GM21717 (cell line): ENCODE measurements around the gene SOAT1.
"Not testable (repeated sequence)": the region's sequence is repeated elsewhere in the genome, so short reads cannot be mapped to it uniquely, and the experiment has no call there.

Experiments used
- ATAC-seq: cut with Tn5 transposase; IDR thresholded peaks from one replicate; pipeline ENCODE4 v1.9.1; 2021; ENCODE audit warnings: mild to moderate bottlenecking, moderate library complexity; ENCODE audit not compliant: unreplicated experiment

The SOAT1 gene

DNA sequence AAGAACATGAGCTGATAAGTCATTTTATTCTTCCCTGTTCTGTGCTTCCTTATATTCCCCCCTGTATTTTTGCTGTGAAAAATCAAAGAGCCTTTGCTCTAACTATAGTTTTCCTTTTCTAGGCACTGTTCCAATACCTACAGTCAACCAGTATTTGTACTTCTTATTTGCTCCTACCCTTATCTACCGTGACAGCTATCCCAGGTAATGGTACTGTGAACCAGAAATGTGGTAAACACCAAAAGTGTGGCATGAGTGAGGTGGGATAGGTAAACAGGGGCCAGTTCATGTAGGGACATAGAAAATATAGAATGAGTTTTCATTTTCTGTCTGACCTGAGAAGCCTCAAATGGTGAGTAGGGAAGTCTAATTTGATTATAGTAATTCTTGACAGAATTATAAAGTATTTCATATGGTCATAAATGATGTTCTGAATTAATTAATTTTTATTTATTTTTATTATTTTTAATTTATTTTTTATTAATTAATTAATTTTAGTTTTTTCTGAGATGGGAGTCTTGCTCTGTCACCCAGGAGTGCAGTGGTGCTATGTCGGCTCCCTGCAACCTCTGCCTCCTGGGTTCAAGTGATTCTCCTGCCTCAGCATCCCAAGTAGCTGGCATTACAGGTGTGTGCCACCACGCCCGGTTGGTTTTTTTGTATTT, 49.3 kb downstream of the SOAT1 start:
- no peak for ATAC-seq

DNA sequence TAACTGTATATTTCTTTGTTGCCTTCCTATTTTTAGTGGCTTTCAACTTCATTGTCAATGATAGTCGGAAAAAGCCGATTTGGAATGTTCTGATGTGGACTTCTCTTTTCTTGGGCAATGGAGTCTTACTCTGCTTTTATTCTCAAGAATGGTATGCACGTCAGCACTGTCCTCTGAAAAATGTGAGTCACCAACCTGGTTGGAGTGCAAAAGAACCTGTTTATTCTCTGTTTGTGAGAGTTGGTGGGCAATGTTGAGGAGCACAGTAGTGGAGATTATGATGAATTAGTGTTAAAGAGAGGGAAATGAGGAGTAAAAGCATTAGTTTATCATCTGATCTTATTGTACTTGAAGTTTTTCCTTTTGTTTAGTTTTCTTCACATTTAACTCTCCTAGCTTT, 57.7 kb downstream of the SOAT1 start:
- ATAC-seq, result no peak

DNA sequence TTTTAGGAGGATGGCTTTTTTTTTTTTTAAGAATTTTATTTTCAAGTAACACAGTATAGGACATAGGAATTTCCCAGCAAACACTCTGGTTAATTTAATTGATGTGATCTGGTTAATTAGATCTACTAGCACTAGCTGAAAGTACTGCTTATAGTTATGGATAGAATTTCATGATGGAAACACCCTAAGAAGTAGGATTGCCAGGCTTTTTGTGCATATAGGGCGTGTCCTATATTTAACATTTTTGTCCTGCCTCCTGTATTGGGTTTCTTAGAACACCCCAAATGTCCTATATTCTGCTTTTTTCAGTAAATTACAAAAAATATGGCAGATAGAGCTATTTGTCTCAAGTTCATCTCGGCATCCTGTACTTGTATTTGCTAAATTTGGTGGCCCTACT, 58.6 kb downstream of the SOAT1 start:
- no peak for ATAC-seq

DNA sequence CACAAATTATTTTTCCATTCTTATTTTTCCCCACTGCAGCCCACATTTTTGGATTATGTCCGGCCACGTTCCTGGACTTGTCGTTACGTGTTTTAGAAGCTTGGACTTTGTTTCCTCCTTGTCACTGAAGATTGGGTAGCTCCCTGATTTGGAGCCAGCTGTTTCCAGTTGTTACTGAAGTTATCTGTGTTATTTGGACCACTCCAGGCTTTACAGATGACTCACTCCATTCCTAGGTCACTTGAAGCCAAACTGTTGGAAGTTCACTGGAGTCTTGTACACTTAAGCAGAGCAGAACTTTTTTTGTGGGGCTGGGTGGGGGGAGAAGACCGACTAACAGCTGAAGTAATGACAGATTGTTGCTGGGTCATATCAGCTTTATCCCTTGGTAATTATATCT, 59.9 kb downstream of the SOAT1 start:
- ATAC-seq, result no peak

DNA sequence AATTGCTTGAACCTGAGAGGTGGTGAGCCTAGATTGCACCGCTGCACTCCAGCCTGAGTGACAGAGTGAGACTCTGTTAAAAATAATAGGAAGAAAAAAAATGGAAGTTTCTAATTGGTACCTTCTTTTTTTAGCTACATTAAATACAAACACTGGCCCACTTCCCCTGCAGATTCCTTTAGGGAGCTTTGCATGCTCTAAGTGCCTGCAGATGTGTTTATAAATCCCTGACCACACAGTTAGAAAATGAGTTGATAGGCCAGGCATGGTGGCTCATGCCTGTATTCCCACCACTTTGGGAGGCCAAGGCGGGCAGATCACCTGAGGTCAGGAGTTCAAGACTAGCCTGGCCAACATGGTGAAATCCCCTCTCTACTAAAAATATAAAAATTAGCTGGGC, 68.0 kb downstream of the SOAT1 start:
- ATAC-seq, result not testable (repeated sequence)

DNA sequence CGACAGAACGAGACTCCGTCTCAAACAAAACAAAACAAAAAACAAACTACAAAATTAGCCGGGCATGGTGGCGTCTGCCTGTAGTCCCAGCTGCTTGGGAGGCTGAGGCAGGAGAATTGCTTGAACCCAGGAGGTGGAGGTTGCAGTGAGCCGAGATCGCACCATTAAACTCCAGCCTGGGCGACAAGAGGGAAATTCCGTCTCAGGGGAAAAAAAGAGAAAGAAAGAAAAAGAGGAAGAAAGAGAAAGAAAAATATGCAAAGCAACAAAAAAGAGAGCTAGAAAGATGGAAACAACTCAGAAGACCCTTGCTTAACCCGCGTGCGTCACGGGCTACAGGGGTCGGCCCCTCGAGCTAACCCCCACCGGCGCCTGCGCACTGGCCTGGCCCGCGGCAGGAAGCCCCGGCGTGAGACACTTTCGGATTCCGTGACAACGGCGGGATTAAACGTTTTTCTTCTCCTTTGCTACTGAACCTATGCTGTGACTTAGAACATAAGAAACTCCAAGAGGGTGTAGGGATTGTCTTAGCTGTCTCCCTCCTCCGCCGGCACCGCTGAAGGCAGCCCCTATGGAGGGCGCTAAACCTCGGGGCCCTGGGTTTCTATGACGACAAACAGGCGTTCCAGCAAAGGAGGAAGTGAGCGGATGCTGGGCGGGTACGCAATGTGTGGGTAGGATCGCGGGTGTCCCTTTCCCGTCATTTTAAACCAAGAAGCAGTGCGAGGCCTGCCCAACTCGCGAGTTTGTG, 71.9 kb downstream of the SOAT1 start, which contains the start of gene AXDND1:
Gene AXDND1 (plus strand): TSS at position 630 of the 751 bp plus-strand sequence. CDS start 539 bp downstream, outside the sequence.
- ATAC-seq, result peak; percentile 99

DNA sequence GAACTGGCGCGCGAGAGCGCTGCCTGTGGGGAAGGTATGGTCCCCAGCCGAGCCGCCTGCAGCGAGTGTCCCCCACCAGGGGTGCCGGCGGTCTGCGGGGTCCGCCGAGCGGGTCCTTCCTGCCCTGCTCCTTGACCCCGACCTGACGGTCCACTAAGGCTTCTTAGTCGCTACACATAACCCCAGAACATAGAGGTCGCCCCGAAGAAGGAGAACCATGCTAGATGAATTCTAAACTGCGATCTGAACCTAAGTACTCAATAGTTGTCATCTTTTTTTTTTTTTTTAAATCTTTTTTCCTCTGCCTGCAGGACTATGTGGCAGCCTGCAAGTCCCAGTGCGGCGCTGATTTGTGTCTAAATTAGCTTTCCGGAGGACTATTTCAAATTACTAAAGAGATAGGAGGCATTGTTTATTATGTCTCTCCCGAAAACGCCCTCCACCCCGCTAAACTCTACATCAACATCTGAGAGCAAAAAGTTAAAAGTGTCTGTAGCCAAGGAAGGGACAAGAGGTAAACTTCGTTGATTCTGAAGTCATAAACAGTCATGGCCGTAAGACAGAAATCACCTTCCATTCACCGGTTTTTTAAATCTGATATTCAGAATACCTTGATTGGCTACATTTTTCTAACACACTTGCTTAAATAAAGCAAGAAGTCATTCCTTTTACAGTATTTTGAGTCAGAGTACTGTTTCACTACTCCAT, 72.7 kb downstream of the SOAT1 start:
- no peak for ATAC-seq

DNA sequence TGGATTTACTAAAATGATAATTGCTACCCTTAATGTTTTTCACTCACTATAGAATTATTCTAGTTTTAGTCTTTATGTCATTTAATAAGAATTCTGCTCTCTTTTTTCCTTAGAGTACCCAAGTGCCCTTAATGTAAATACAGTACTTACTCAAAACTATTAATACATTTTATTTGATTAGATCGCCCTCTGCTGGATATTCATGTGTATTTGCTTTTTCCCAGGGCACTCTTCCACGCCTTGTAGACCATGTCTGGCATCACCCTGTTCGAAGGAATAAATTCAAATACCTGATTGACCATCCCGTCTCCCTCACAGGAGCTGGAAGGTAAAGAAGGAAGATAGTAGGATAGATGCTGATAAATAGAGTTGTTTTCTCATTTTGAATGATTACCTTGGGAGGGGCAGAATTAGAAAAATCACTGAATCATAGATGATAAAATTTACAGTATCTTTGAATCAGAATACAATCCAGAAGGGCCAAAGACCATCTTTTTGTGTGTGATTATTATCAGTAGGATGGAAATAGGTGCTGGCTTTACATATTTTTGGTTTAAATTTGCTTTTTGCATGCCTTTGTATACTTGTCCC, 76.2 kb downstream of the SOAT1 start:
- ATAC-seq, result no peak

DNA sequence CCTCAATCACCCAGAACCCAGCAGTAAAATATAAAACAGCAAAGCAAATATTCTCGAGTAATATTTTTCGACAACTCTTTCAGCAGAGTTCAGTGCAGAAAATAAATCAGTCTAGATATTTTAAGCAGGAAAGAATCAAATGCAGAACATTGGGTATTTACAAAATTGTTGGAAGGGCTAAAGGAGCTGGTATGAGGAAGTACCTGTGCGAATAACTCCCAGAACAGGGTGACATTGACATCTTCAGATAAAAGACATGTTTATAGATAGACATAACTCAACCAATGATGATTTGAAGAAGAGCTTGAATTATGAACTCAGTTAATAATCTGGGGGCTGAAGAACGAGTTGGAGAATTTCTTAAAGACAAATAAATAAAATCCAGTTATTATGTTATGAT, 78.6 kb downstream of the SOAT1 start:
- no peak for ATAC-seq

DNA sequence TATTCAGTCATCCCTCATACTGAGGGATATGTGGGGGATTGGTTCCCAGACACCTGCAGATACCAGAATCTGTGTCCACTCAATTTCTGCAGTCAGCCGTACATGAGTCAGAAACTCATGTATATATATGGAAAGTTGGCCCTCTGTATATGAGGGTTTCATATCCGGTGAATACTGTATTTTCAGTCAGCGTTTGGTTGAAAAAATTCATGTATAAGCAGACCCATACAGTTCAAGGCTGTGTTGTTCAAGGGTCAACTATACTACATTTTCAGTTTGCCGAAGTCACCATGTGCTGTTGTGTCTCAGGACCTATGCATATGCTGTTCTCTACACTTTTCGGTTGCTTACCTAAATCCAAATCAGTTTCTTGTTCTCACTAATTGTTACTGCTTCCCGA, 82.6 kb downstream of the SOAT1 start:
- ATAC-seq, result no peak

DNA sequence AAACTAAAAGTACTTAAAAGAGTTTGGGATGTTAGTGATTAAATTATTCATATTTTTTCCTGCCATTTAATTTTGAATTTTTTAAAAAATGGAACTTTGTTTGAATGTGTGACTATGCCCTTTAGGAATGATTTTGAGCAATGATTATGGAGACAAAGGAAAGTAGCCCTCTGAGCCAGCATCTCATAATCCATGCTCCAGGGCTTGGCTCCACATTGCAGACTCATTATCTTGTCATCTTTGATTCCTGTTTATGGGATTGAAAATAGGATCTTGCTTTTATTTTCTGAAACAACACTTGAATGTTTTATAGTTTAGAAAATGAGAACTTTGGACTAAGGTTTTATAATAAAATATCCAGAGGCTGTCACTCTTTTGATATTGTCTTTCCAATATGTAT, 86.7 kb downstream of the SOAT1 start:
- no peak for ATAC-seq

DNA sequence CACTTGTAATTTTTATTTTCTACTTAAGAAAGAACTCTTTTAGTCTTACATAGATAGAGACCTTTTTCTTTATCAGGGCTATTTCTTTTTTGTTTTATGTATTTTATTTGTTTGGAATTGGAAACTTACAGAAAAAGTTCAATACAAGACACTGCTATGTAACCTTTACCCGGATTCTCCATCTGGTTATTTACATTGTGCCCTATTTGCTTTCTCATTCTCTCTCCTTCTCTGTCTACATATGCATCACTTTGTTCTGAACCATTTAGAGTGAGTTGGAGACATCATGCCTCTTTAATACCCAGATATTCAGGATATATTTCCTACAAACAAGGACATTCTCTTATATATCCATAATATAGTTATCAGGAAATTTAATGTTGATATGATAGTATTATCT, 90.4 kb downstream of the SOAT1 start:
- no peak for ATAC-seq

DNA sequence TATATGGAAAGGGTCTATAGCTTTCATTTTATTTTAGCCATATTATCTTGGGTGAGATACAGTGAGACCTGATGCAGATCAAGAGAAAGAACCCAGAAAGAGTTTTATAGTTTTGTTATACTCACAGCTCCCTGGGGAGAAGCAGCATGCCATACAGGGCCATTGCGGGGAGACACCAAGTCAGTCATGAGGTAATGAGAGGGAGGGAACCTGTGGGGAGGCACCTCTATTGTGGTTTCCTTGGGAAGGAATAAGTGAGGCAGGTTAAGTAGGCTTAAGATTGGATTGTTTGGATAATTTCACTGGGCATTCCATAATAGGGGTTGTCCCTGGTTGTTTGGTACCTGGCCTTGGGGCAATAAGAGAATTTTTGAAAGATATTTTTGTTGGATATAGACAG, 91.9 kb downstream of the SOAT1 start:
- no peak for ATAC-seq

DNA sequence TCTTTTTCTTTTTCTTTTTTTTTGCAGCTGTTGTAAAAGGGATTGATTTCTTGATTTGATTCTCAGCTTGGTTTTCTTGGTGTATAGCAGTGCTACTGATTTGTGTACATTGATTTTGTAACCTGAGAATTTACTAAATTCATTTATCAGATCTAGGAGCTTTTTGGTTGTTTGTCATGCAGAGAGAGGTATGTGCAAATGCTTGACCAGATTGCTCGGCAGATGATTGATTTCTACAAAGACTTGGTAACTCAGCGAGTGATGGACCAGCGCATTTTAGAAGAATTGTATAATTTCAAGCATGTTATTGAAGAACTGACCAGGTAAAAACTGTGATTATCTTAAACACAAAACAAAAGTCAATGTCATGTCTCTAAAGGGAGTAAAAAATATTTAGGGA, 100.1 kb downstream of the SOAT1 start:
- ATAC-seq, result no peak

DNA sequence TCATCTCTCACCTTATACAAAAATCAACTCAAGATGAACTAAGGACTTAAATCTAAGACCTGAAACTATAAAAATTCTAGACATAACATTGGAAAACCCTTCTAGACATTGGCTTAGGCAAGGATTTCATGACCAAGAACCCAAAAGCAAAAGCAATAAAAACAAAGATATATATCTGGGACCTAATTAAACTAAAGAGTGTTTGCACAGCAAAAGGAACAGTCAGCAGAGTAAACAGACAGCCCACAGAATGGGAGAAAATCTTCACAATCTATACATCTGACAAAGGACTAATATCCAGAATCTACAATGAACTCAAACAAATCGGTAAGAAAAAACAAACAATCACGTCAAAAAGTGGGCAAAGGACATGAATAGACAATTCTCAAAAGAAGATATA, 105.8 kb downstream of the SOAT1 start:
- ATAC-seq, result not testable (repeated sequence)
